Stomach smooth muscle (tissue), 2 donors: ENCODE measurements around the gene PIK3R6.

ENCODE experiments used
- H3K27ac ChIP-seq: one replicate; pipeline ENCODE4 v1.7.0; 2013; ENCODE audit warnings: mild to moderate bottlenecking, low read length, inconsistent platforms
- H3K27me3 ChIP-seq, 2 donors: one replicate each; pipeline ENCODE4 v1.7.0; 2013; ENCODE audit warnings: low read length in 2 of 2; ENCODE audit not compliant: insufficient read depth in 2 of 2, control insufficient read depth in 1 of 2
- H3K36me3 ChIP-seq, 2 donors: one replicate each; pipeline ENCODE4 v1.7.0; 2013; ENCODE audit warnings: low read length in 2 of 2; ENCODE audit not compliant: control insufficient read depth in 2 of 2, insufficient read depth in 2 of 2
- H3K4me1 ChIP-seq: one replicate; pipeline ENCODE4 v1.7.0; 2013; ENCODE audit warnings: low read length; ENCODE audit not compliant: control insufficient read depth, insufficient read depth
- H3K4me3 ChIP-seq, 2 donors: one replicate each; pipeline ENCODE4 v1.7.0; 2013; ENCODE audit warnings: low read length in 2 of 2
- H3K9ac ChIP-seq, 2 donors: one replicate each; pipeline ENCODE4 v1.7.0; 2013; ENCODE audit warnings: low read length in 2 of 2, mild to moderate bottlenecking in 1 of 2
- H3K9me3 ChIP-seq, 2 donors: one replicate each; pipeline ENCODE4 v1.7.0; 2013; ENCODE audit warnings: low read length in 2 of 2; ENCODE audit not compliant: control insufficient read depth in 2 of 2
- donor health status: healthy.
- donor health status: Pancreatic carcinoma.

The PIK3R6 gene, protein sequence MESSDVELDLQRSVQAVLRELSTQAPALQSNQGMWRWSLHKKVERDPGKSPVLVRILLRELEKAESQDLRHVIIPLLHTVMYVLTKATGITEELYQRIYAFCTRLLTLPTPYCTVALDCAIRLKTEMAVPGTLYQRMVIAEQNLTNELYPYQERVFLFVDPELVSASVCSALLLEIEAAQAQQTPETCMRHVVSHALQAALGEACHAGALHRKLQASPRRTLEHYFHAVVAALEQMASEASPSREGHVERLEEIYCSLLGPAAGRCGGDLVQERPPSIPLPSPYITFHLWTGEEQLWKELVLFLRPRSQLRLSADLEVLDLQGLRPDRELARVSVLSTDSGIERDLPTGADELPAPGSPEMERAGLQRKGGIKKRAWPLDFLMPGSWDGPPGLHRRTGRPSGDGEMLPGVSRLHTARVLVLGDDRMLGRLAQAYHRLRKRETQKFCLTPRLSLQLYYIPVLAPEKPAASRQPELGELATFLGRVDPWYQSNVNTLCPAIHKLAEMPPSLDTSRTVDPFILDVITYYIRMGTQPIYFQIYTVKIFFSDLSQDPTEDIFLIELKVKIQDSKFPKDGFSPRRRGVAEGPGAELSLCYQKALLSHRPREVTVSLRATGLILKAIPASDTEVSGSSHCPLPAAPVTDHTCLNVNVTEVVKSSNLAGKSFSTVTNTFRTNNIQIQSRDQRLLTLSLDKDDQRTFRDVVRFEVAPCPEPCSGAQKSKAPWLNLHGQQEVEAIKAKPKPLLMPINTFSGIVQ

DNA sequence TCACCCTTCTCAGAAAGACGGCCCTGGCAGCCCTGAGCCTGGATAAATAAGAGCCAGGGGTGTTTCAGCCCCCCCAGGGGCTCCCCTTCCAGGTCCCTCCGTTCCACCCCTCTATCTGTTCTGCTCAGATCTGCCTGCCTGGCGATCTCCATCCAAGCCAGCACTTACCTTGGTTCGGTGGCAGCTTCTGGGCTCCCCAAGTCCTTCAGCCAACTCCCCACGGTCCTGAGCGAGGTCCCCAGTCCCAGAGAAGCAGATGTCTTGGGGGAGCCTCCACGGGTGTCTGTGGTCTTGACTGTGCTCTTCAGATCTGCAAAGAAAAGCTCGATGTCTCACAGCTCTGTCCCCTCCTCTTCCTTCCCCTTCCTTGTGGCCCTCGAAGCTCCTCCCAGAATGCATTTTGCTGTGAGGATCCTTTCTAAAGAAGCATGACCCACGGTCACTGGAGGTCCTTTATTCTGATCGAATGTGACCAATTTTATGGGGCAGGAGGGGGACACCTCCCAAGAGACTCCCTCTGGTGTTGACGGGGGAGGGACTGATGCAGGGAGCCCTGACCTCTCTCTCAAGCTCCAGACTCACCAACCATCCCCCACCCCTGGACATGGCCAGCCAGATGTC lies at the start of gene PIK3R6:
TSS of gene PIK3R6 (minus strand) at position 314 of the 621 bp plus-strand sequence. CDS start 17,880 bp downstream, outside the sequence.
- H3K9ac ChIP-seq: no peak within 1 kb of the TSS
- H3K27me3 ChIP-seq: peaks cover under 1 to 12% of the 10 kb centered on the region in 2 donors
- no peaks in the 10 kb centered on the region for H3K4me1 ChIP-seq
- H3K27ac ChIP-seq: no peak within 1 kb of the TSS
- no peaks in the 10 kb centered on the region for H3K36me3 ChIP-seq
- no peak within 1 kb of the TSS for H3K4me3 ChIP-seq
- H3K9me3 ChIP-seq: peaks cover 0 to 4% of the 10 kb centered on the region in 2 donors

DNA sequence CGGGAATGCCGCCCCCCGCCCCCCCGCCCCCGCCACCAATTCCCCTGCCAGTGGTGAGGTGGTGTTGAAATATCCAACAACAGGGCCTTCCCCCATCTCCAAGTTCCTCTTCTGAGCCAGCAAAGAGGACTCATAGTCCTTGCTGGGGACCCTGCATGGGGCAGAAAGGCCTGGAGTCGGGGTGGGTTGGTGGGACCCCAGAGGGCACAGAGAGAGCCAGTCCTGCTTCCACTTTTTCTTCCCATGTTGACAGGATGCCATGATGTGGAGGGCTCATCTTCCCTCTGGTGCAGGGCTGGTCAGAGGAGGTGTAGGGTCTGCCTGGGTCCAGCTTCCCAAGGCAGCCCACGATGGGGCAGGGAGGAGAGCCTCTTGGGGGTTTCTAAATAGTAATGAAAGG lies 49.0 kb upstream of the PIK3R6 start:
- Histone ChIP-seq H3K27me3 (peaks cover 6 to 8% of the 10 kb centered on the region in 2 donors), H3K9me3 (peaks cover 0 to 6% of the 10 kb centered on the region in 2 donors), H3K36me3 (no peaks in the 10 kb centered on the region), H3K4me1 (no peaks in the 10 kb centered on the region), H3K27ac (no peak overlapping the region), H3K4me3 (no peak overlapping the region), H3K9ac (no peak overlapping the region)

DNA sequence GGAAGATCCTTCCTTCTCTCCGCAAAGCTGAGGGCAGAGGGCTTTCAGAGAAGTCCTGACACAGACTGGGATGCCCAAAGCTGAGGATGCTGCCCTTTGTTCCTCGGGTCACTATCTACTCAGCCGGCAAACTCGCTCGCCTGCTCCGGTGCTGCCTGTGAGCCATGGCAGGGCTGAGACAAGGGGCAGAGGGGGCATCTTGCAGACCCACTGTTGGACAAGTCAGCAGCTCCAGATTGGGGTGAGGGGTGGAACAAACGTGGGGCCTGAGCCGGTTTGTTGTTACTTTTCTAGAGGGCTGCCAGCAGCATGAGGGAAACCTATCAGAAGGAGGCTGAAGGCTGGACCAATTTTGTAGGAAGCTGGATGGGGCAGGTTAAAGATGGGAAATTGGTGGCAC lies 47.1 kb upstream of the PIK3R6 start:
- Histone ChIP-seq H3K4me1 (no peaks in the 10 kb centered on the region), H3K9me3 (peaks cover 0 to 6% of the 10 kb centered on the region in 2 donors), H3K9ac (no peak overlapping the region), H3K27ac (no peak overlapping the region), H3K27me3 (peaks cover 6 to 12% of the 10 kb centered on the region in 2 donors), H3K4me3 (no peak overlapping the region), H3K36me3 (no peaks in the 10 kb centered on the region)

DNA sequence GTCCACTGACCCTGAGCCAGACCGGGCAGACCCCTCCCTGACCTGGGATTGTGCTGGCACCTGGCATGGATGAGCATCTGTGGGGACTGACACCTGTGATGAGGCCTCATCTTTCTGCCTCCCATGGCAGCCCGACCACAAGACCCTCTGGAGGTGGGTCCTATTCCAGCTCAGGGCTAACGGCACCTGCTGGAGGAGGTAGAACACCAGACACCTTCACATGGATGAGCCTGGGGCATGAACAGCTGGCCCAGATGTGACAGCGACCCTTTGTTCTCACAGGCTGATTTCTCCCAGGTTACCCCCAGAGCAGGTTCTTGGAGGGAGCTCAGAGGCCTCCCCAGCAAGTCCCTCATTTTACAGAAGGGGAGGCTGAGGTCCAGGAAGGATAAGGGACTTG lies 46.4 kb upstream of the PIK3R6 start:
- no peak overlapping the region for H3K9ac ChIP-seq
- peaks cover 6 to 13% of the 10 kb centered on the region in 2 donors for H3K27me3 ChIP-seq
- no peaks in the 10 kb centered on the region for H3K4me1 ChIP-seq
- H3K4me3 ChIP-seq: no peak overlapping the region
- H3K27ac ChIP-seq: no peak overlapping the region
- H3K9me3 ChIP-seq: peaks cover 0 to 6% of the 10 kb centered on the region in 2 donors
- H3K36me3 ChIP-seq: no peaks in the 10 kb centered on the region

DNA sequence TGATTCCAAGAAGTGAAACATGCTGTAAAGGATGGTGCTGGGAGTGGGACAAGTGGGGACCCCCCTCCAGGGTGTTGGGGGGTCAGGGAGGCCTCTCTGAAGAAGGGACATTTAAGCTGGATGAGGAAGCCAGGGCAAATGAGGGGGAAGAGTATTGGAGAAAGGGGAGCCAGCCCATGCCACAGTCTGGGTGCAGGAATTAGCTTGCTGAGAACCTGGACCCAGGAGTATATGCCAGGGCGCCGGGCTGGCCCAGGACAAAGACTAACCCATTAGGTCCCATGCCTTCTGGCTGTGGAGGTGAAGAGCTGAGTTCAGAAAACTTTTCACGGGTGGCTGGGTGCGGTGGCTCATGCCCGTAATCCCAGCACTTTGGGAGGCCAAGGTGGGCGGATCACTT lies 45.6 kb upstream of the PIK3R6 start:
- Histone ChIP-seq H3K4me1 (no peaks in the 10 kb centered on the region), H3K36me3 (no peaks in the 10 kb centered on the region), H3K27me3 (peaks cover 6 to 13% of the 10 kb centered on the region in 2 donors), H3K4me3 (no peak overlapping the region), H3K9ac (no peak overlapping the region), H3K27ac (no peak overlapping the region), H3K9me3 (peaks cover 0 to 5% of the 10 kb centered on the region in 2 donors)

DNA sequence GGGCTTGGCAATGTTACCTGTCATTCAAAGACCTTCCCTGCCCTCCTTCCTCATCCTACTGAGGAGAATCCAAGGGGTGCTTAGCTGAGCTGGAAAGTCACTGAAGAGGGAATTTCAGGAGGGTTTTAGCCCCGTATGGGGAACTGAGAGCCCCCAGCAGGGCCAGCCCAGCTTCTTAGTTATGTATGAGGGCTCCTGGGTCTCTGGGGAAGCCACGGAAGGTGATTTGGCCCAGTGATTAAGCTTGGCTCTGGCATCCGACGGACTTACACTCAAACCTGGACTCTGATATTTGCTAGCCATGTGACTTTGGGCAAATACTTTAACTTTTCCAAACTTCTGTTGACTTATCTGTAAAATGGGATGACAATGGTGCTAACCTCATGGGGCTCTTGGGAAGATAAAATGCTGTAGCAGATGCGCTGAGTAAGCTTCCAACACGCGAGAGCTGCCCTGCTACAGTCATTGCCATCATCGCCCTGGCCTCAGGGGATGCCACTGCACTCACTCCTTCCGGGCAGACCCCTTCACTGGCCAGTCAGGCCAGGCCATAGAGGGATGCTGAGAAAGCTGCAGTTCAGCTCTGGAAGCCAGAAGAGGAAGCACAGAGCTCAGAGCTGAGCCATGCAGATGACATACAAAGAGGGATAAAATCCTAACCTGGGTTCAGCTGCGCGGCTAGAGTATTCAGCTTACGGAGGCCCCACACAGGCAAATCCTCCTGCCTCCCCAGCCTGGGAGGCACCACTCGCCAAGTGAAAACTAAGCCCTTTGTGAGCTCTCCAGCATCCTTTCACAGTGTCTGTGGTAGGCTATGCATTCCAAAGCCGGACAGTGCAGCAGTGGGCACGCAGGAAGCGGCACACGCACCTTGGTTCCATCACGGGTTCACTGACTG lies 44.9 kb upstream of the PIK3R6 start:
- no peaks in the 10 kb centered on the region for H3K4me1 ChIP-seq

DNA sequence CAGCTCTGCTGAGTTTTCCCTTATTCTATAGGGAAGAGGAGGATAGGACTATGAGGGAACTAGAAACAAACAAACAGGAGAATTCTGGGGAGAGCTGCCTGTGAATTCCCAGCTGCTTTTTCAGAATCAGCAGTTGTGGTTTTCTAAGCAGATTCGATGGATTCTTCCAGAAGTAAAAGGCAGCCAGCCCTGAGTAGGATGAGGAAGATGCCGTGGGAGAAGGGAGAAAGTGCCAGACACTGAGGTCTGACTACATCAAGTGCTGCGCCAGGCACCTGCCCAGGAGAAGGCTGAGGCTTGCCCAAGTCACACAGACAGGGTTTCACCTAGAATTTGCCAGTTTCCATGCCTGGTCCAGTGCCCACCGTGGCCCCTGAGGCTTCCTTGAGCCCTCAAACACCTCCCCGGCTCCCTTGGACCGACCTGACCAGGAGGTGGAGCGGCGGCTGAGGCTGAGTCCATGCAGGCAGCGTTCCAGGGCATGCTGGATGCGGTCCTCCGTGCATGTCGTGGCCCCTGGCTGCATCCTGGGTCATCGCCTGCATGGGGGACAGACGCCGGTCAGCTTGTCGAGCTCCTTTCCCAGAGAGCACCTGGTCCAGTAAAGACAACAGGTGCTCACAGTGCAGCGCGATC lies 43.6 kb upstream of the PIK3R6 start:
- no peak overlapping the region for H3K9ac ChIP-seq
- no peak overlapping the region for H3K4me3 ChIP-seq
- no peaks in the 10 kb centered on the region for H3K36me3 ChIP-seq
- no peak overlapping the region for H3K27ac ChIP-seq
- peaks cover 6 to 13% of the 10 kb centered on the region in 2 donors for H3K27me3 ChIP-seq
- H3K4me1 ChIP-seq: no peaks in the 10 kb centered on the region
- no peaks in the 10 kb centered on the region for H3K9me3 ChIP-seq

More for the DNA sequence above, 44.9 kb upstream of the PIK3R6 start:
- H3K9me3 ChIP-seq: peaks cover 0 to 3% of the 10 kb centered on the region in 2 donors
- H3K27me3 ChIP-seq: peaks cover 6 to 13% of the 10 kb centered on the region in 2 donors
- H3K27ac ChIP-seq: no peak overlapping the region
- H3K36me3 ChIP-seq: no peaks in the 10 kb centered on the region
- H3K9ac ChIP-seq: no peak overlapping the region
- H3K4me3 ChIP-seq: no peak overlapping the region

DNA sequence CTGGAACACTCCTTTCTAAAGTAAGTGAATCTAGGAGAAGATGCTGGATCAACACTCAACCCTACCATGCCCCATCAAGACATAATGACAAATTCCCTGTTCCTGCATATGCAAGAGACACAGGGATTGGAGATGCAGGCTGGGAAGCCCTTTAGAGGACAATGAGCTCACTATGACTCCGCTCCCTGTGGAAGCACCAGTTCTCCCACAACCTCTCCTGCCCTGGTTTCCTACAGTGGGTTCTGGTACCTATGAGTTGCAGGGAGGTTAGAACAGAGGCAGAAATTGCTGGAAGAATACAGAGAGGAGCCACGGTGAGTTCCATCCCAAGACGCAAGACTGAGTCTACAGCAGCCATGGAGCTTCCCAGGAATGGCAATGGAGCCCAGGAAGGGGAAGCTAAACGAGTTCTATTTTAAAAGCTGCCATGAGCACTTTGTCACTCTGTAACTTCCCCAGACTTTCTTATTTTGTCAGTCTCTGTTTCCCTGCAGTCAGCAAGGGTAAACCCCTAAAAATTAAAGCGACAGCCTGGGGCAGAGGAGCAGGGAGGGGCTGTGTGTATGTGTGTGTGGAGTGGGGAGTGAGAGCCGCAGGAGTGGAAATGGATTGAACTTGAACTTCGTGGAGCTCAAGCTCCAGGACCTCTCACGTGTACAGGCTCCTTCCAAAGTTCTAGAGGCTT lies 42.3 kb upstream of the PIK3R6 start:
- no peaks in the 10 kb centered on the region for H3K36me3 ChIP-seq
- H3K9ac ChIP-seq: no peak overlapping the region
- no peaks in the 10 kb centered on the region for H3K4me1 ChIP-seq
- no peak overlapping the region for H3K4me3 ChIP-seq
- H3K9me3 ChIP-seq: no peaks in the 10 kb centered on the region
- peaks cover 6 to 21% of the 10 kb centered on the region in 2 donors for H3K27me3 ChIP-seq
- no peak overlapping the region for H3K27ac ChIP-seq

DNA sequence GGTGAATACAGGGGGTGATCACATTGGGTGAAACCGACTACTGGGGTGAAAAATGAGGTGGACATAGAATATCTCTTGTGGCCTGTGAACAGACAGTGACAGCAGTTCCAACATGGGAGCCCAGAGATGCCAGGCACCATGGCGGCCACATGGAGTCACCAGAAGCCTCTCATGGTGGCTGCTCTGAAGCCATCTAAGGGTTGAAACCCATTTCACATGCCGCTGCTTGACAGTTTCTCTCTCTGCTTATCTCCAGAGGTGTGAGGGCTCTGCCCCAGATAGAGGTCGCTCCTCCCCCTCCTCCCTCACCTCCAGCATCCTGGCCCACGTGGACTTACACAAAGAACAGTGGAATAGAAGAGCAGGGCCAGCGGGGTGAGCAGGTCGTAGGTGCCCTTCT lies 37.9 kb upstream of the PIK3R6 start:
- H3K36me3 ChIP-seq: no peaks in the 10 kb centered on the region

More for the DNA sequence above, 37.9 kb upstream of the PIK3R6 start:
- Histone ChIP-seq H3K27ac (no peak overlapping the region), H3K4me1 (no peaks in the 10 kb centered on the region), H3K9ac (no peak overlapping the region), H3K9me3 (no peaks in the 10 kb centered on the region), H3K27me3 (peaks cover 0 to 22% of the 10 kb centered on the region in 2 donors), H3K4me3 (no peak overlapping the region)
